ENCODE data around the gene RGS11.

RGS11 gene

DNA sequence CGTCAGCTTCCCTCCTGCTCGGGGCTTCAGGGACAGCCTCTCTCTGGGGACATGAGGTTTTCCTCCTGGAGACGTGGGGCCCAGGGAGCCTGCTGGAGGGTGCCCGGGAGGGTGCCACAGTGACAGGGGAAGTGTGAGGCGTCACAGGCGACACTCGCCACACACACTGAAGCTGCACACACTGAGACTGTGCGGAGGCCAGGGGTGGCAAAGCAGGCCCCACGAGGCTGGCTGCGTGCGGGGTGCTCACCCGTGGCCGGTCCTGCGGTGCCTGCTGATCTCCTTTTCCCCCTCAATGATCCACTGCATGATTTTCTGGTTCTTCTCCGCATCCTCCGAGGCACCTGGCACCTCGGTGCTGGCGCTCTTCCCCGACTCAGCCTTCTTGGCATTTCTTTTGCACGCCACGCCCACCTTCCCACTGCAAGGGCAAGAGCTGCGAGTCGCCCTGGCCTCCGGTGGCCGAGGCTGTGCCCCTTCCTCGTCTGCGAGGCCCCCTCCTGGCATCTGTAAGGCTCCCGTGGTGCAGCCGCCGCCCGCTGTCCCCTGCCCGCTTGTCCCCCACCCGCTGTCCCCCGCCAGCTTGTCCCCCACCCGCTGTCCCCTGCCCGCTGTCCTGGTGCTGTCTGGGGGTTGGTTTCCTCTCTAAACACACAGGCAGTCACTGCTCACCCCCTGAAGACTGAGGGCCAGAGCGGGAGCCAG is 21.2 kb upstream of the RGS11 start:
- DNase-seq (ENCODE audit: low read depth in 2 of 3, low spot score in 1 of 3), result no peak

GRCh38 chr16:296276-296675 is 20.5 kb upstream of the RGS11 start:
- DNase-seq (ENCODE audit: low read depth in 2 of 3, low spot score in 1 of 3), result no peak

DNA sequence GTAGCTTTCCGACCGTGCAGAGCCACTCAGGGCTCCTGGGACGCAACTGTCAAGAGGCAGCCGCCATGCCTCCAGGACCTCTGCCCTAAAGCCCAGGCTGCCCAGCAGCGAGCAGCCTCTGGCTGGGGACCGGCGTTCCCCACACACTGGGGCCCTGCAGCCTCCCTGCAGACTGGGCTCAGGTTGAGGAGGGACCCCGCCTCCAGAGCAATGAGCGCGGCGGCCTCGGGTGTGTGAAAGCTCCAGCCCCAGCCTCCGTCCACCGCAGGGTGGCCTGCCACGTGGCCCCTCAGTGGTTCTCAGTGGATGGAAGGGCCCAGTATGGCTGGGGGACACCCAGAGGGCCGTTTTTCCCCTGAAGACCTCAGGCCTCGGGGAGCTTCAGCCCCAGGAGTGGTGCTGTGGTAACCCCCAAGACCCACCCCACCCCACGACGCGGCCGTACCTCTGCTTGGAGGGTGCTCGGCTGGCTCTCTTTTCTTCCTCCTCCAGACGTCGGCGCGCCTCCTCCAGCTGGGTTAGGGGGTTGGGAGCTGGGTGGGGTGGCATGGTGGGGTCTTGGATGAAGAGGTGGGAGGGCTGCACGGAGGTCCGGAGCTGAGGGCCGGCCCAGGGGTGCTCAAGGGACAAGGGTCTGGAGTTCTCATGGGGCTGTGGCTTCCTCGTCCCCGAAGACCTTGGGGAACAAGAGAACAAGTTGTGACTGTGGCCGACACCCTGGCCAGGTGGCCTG is 17.5 kb upstream of the RGS11 start:
- DNase-seq (ENCODE audit: low read depth in 2 of 3, low spot score in 1 of 3), result no peak

DNA sequence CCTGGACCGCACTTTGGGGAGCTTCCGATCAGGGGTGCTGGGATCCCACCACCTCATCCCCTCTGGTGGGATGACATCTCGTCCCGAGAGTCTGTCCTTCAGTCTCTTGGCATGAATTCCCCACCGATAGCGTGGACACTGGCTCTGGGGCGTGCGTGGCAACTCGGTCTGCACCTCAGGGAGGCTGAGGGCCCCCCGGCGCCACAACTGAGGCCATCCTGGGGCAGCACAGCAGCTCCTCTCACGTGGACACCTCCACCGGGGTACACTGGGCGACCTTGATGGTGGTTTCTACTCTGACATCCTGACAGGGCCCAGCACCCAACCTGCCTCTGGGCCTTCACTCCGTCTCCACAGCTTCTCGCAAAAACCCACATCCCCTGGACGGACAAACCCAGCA is 15.8 kb upstream of the RGS11 start:
- no peak for DNase-seq (ENCODE audit: low read depth in 2 of 3, low spot score in 1 of 3)

GRCh38 chr16:290681-291405 is 15.1 kb upstream of the RGS11 start:
- no peak for DNase-seq (ENCODE audit: low read depth in 2 of 3, low spot score in 1 of 3)

DNA sequence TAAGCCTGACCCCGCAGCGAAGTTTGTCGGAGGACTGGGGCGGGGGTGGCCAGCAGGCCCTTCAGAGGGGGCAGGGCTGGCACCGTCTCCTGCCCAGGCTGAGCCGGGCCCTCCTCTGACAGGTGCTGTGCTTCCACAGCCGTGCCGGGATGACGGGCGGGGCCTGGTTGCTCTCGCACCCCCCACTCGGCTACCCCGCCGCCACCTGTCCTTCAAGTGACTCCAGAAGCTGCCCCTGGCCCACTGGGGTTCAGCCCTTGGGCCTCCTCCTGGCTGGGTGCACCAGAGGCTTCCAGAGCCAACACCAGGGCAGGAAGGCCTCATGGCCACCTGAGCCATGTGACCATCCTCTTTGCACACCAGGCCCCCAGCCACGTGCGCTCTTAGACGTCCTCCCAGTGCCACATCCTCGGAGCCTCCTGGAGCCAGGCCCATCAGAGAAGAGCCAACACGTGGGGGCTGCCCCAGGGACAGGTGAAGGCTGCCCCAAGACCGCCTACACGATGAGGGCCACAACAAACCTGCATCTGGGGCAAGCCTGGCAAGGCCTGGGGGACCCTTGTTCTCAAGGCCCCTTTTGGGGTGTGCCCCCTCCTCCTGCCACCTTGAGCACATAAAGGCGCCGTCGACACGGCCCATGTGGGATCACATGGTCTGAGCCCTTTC is 14.4 kb upstream of the RGS11 start:
- DNase-seq (ENCODE audit: low read depth in 2 of 3, low spot score in 1 of 3), result no peak

DNA sequence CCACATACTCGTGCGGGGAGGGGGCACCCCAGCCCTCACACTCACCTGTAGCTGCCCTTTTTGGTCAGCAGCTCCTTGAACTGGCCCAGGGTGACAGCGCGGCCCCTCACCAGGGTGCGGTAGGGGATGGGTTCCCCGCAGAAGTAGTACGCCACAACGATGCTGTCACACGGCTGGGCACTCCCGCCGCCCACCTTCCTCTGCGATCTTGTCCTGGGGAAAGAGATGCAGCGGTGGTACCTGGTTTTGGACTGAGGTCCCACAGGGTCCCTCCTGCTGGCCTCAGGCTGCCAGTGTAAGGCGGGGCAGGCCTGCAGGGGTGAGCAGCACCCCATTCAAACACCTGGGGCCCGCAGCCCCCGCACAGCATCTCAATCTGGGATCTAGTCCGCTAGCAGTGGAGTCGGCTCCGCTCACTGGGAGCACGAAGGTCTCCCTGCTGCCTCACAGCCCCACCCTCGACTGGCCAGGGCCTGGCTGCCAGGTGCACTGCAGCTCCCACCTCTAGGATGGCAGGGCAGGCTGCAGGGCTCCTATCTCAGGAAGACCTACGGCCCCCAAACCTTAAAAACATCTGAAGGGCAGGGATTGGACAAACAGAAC is 13.8 kb upstream of the RGS11 start:
- DNase-seq (ENCODE audit: low read depth in 2 of 3, low spot score in 1 of 3), result no peak

- DNase-seq (ENCODE audit: low read depth in 2 of 3, low spot score in 1 of 3), result no peak
Measured at GRCh38 chr16:287981-288920, 12.5 kb upstream of the RGS11 start.

DNA sequence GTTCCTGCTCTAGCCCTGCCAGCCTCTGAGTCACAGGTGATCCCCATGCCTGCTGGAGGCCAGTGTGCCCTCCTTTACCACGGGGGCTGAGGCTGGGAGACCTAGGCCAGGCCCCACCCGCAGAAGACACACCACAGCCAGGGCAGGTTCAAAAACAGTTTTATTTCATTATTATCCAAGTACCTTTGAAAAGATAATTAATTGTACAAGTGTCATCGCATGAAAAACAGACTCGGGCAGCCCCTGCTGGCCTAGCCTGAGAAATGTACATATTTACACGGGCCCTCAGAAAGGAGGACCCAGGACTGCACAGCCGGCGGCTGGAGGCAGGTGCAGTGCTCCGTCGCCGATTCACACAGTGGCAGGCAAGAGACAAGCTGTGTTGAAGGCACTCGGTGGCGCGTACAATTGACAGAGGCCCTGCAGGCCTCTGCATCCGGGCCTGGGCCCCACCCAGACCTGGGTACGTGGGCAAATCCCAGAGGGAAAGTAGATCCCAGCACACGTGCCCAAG is 11.6 kb upstream of the RGS11 start:
- no peak for DNase-seq (ENCODE audit: low read depth in 2 of 3, low spot score in 1 of 3)

DNA sequence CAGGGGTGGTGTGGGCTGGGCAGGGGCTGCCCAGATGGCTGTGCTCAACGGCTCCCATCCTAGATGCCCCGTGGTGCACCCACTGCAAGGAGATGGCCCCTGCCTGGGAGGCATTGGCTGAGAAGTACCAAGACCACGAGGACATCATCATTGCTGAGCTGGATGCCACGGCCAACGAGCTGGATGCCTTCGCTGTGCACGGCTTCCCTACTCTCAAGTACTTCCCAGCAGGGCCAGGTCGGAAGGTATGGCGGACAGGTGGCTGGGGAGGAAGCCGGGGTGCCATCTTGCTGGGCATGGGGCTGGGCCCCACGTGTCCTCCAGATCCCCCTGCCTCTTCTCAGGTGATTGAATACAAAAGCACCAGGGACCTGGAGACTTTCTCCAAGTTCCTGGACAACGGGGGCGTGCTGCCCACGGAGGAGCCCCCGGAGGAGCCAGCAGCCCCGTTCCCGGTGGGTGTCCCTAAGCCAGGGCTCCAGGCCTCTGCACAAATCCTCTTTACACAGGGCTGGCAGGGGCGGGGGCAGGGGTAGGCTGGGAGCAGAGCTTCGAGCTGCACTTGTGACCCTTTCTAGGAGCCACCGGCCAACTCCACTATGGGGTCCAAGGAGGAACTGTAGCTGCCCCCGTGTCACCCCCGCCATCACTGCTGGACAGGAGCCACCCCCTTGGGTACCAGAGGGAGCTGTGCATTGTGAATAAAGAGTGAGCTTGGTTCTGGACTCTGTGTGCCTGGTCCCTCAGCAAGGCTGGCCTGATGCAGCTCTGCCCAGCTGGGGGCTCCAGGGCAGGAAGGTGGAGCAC is 10.9 kb upstream of the RGS11 start:
- no peak for DNase-seq (ENCODE audit: low read depth in 2 of 3, low spot score in 1 of 3)

GRCh38 chr16:285146-286055 is 9.7 kb upstream of the RGS11 start:
- DNase-seq (ENCODE audit: low read depth in 2 of 3, low spot score in 1 of 3), result no peak

- no peak for DNase-seq (ENCODE audit: low read depth in 2 of 3, low spot score in 1 of 3)
Measured at GRCh38 chr16:284204-285120, 8.7 kb upstream of the RGS11 start.

GRCh38 chr16:283033-283805 is 7.5 kb upstream of the RGS11 start, which contains the start of gene PDIA2:
TSS of gene PDIA2 (plus strand) at chr16:283164. CDS start at chr16:283170, 6 bp downstream.
- DNase-seq (ENCODE audit: low read depth in 2 of 3, low spot score in 1 of 3), result no peak

DNA sequence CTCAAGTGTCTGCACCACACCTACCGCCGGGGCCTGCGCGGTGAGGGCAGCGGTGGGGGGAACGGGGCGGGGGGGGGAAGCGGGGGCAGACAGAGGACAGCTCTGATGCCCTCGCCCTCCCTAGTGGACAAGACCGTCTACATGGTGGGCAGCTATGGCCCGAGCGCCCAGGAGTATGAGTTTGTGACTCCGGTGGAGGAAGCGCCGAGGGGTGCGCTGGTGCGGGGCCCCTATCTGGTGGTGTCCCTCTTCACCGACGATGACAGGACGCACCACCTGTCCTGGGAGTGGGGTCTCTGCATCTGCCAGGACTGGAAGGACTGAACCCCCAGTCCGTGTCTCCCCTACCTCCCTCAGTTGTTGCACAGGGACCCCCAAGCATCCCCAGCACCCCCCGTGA is 6.7 kb upstream of the RGS11 start:
- DNase-seq (ENCODE audit: low read depth in 2 of 3, low spot score in 1 of 3), result no peak

DNA sequence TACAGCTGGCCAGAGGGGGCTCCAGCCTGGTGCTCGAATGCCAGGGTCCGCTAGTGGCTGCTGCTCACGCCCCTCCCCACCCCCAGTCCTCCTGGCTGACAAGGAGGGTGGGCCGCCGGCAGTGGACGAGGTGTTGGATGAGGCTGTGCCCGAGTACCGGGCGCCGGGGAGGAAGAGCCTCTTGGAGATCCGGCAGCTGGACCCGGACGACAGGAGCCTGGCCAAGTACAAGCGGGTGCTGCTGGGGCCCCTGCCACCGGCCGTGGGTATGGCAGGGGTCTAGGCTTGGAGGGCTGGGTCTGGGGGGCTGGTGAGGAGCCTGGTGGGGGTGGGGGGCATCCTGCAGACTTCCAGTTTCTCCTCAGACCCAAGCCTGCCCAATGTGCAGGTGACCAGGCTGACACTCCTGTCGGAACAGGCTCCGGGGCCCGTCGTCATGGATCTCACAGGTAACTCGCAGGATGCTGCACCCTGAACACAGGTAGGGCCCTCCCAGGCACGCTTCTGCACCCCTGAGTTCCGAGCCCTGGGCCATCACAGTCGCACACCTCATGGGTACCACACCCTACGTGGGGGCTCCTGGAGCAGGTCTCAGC is 6.0 kb upstream of the RGS11 start:
- DNase-seq (ENCODE audit: low read depth in 2 of 3, low spot score in 1 of 3), result no peak
